Right hindlimb (tissue), 1 donor: Measurements from ENCODE around the gene SOX8.
"Not testable (repeated sequence)": the region's sequence is repeated elsewhere in the genome, so short reads cannot be mapped to it uniquely, and the experiment has no call there.

Experiments
- DNase-seq: peaks from one replicate; pipeline ENCODE4 v3.0.0-alpha.2; 2018

SOX8 gene

GRCh38 chr16:981695-982144 is at the start of gene SOX8:
Gene SOX8 (plus strand): TSS chr16:981770. CDS start chr16:981923, 153 bp downstream.
- no peak for DNase-seq

GRCh38 chr16:932831-933330 is 48.7 kb upstream of the SOX8 start:
- no peak for DNase-seq

- no peak for DNase-seq
Observed at GRCh38 chr16:933581-933980, 48.0 kb upstream of the SOX8 start.

- DNase-seq: no peak
Observed at GRCh38 chr16:934178-934577, 47.4 kb upstream of the SOX8 start.

- no peak for DNase-seq
Observed at GRCh38 chr16:935684-936083, 45.9 kb upstream of the SOX8 start.

- no peak for DNase-seq
Observed at GRCh38 chr16:937311-937710, 44.3 kb upstream of the SOX8 start.

- no peak for DNase-seq
Observed at GRCh38 chr16:937723-938122, 43.8 kb upstream of the SOX8 start.

GRCh38 chr16:938136-938535 is 43.4 kb upstream of the SOX8 start:
- no peak for DNase-seq

GRCh38 chr16:938752-939151 is 42.8 kb upstream of the SOX8 start:
- DNase-seq: no peak

- no peak for DNase-seq
Observed at GRCh38 chr16:939311-939710, 42.3 kb upstream of the SOX8 start.

- no peak for DNase-seq
Observed at GRCh38 chr16:939941-940340, 41.6 kb upstream of the SOX8 start.

- DNase-seq: no peak
Observed at GRCh38 chr16:942436-943060, 39.0 kb upstream of the SOX8 start.

- no peak for DNase-seq
Observed at GRCh38 chr16:943971-944370, 37.6 kb upstream of the SOX8 start.

GRCh38 chr16:945271-946047 is 36.1 kb upstream of the SOX8 start:
- DNase-seq: no peak

- no peak for DNase-seq
Observed at GRCh38 chr16:946048-946395, 35.5 kb upstream of the SOX8 start.

GRCh38 chr16:947255-947921 is 34.2 kb upstream of the SOX8 start:
- DNase-seq: no peak

GRCh38 chr16:947922-948303 is 33.7 kb upstream of the SOX8 start:
- not testable (repeated sequence) for DNase-seq

GRCh38 chr16:948767-949166 is 32.8 kb upstream of the SOX8 start:
- DNase-seq: not testable (repeated sequence)

GRCh38 chr16:950733-951573 is 30.6 kb upstream of the SOX8 start:
- DNase-seq: not testable (repeated sequence)

GRCh38 chr16:951660-952301 is 29.8 kb upstream of the SOX8 start:
- no peak for DNase-seq

GRCh38 chr16:952321-952720 is 29.2 kb upstream of the SOX8 start:
- DNase-seq: no peak

GRCh38 chr16:953818-954217 is 27.8 kb upstream of the SOX8 start:
- DNase-seq: not testable (repeated sequence)
